ENCODE data around the gene PPP4C. TPM values are rescaled to one million over a fixed set of nuclear protein-coding genes. Genes with fewer than 3 reads are reported as not detected.

Gene PPP4C
- total and polyA plus RNA-seq, 2 of the 8 experiments (the other 6 are each of a cell fraction or from before 2014, with no cell fraction given), result 148 to 298 TPM

GRCh38 chr16:30030841-30031413 is 44.9 kb upstream of the PPP4C start, which contains the start of gene TLCD3B:
Gene TLCD3B (minus strand): TSS chr16:30031271. CDS start chr16:30030527, 744 bp downstream.
- H3K27me3 ChIP-seq (replicated peaks in 1 of 4; ENCODE audit: control insufficient read depth in 3 of 4, extremely low read depth in 1 of 4, insufficient read depth in 3 of 4, low read length in 3 of 4), result peaks cover 0 to 14% (median 5%) of the 10 kb centered on the region in 4 experiments; a peak in 2 of 7 replicates
- no peak for FAIRE-seq
- H3K4me1 ChIP-seq (replicated peaks in 1 of 4; ENCODE audit: control insufficient read depth in 3 of 4, insufficient read depth in 4 of 4, low read length in 3 of 4), result peaks cover 0 to 26% (median 19%) of the 10 kb centered on the region in 4 experiments; a peak in 6 of 7 replicates
- no peak within 1 kb of the TSS for H2BK120ac ChIP-seq (replicated peaks; ENCODE audit: low read depth, low read length)
- peak within 1 kb of the TSS; percentile 65 for H3K4ac ChIP-seq (replicated peaks; ENCODE audit: insufficient read length, low read depth, low read length)
- peak within 1 kb of the TSS; percentile 81 for H4K5ac ChIP-seq (ENCODE audit: insufficient read length, low read depth, low read length)
- peaks cover 12 to 16% of the 10 kb centered on the region in 2 experiments for H4K20me1 ChIP-seq (replicated peaks in 1 of 2; ENCODE audit: control insufficient read depth in 1 of 2, insufficient read depth in 2 of 2, low read length in 2 of 2)
- no peaks in the 10 kb centered on the region for H3K79me2 ChIP-seq (ENCODE audit: control insufficient read depth in 1 of 2, insufficient read depth in 2 of 2, low read length in 2 of 2)
- peak within 1 kb of the TSS in 3 of 4 experiments; percentile 25 to 58 (median 52); a peak in 3 of 7 replicates for H3K9ac ChIP-seq (replicated peaks in 1 of 4; ENCODE audit: extremely low read depth in 1 of 4, low read depth in 3 of 4, low read length in 3 of 4)
- peaks cover 10% of the 10 kb centered on the region; the same call in 1 of the 2 replicates for H3K23me2 ChIP-seq (ENCODE audit: low read depth, low read length)
- H4K91ac ChIP-seq (replicated peaks; ENCODE audit: insufficient read length, low read length), result peak within 1 kb of the TSS; percentile 52
- H2AK5ac ChIP-seq (ENCODE audit: low read depth, low read length), result no peak within 1 kb of the TSS; the same call in 1 of the 2 replicates
- no peak within 1 kb of the TSS for H3K23ac ChIP-seq (ENCODE audit: insufficient read length)
- peak within 1 kb of the TSS; percentile 46 to 90 (median 55) for H3K4me3 ChIP-seq (ENCODE audit: extremely low read depth in 1 of 4, insufficient read depth in 2 of 4, low read depth in 3 of 4, low read length in 4 of 4)
- ChIA-PET CTCF (ENCODE audit: partially characterized antibody) (interaction anchor here (0.6 to 3.0 kb wide), 34 partner anchors 8 to 1057 kb away, joined by 3 to 23 read pairs (median 8); partner anchors contain the start of genes ASPHD1, C16orf92, KCTD13 and PAGR1), POLR2A (ENCODE audit: partially characterized antibody) (interaction anchor here (0.6 to 4.2 kb wide), 20 partner anchors 10 to 331 kb away, joined by 3 to 25 read pairs (median 4); partner anchors contain the start of genes ALDOA, ASPHD1, DOC2A and KIF22)
- no peaks in the 10 kb centered on the region for H3K9me3 ChIP-seq (ENCODE audit: insufficient read depth in 2 of 2, low read depth in 1 of 2, low read length in 1 of 2)
- DNase-seq (ENCODE audit: low read depth in 1 of 2, low spot score in 2 of 2), result peak in 1 of 2 experiments; percentile 76
- peak within 1 kb of the TSS; percentile 84 to 96 for H3K4me2 ChIP-seq (ENCODE audit: insufficient read depth in 1 of 2, low read depth in 2 of 2, low read length in 2 of 2)
- H3K36me3 ChIP-seq (ENCODE audit: control insufficient read depth in 2 of 4, insufficient read depth in 4 of 4, low read length in 3 of 4), result peaks cover 0 to 4% (median 0%) of the 10 kb centered on the region in 4 experiments; a peak in 2 of 8 replicates
- H3K27ac ChIP-seq (ENCODE audit: low read depth, low read length), result no peak within 1 kb of the TSS
- peak; percentile 53 for TF ChIP-seq ASH2L (IDR thresholded peaks at IDR 0.05; ENCODE audit: low read length)
- TF ChIP-seq KDM4A (IDR thresholded peaks at IDR 0.05; ENCODE audit: low read depth, low read length, severe bottlenecking), result peak; percentile 16
- TF ChIP-seq TEAD4 (IDR thresholded peaks at IDR 0.05; ENCODE audit: low read depth, low read length), result no peak
- 0 out of 2 replicates have a peak, but pooled peaks have one; percentile 4 for TF ChIP-seq CREB1 (IDR thresholded peaks at IDR 0.05)
- TF ChIP-seq SP2 (IDR thresholded peaks at IDR 0.05; ENCODE audit: low read length), result no peak
- TF ChIP-seq SP1 (IDR thresholded peaks at IDR 0.05; ENCODE audit: low read depth, low read length), result 0 out of 2 replicates have a peak, but pooled peaks have one; percentile 10
- no peak for TF ChIP-seq FOSL1 (IDR thresholded peaks at IDR 0.05; ENCODE audit: insufficient read depth, low read depth, low read length)
- peak in 1 of 2 experiments; percentile 39; a peak in 1 of 4 replicates for TF ChIP-seq SIN3A (conservative IDR thresholded peaks at IDR 0.05 in 1 of 2, IDR thresholded peaks at IDR 0.05 in 1 of 2; ENCODE audit: low read depth in 1 of 2, low read length in 2 of 2)
- 0 out of 2 replicates have a peak, but pooled peaks have one; percentile 27 for TF ChIP-seq SUZ12 (IDR thresholded peaks at IDR 0.05; ENCODE audit: low read length)
- no CpG with 5 or more reads among the region's 27 CpGs for WGBS, 2 experiments (ENCODE audit: extremely low coverage in 1 of 2, insufficient coverage in 1 of 2, insufficient read length in 1 of 2, insufficient replicate concordance in 2 of 2, low coverage in 1 of 2, low lambda C conversion rate in 2 of 2, missing lambda C conversion rate in 1 of 2)
- peak within 1 kb of the TSS; percentile 99 for H2BK20ac ChIP-seq (ENCODE audit: low read length)
- peak within 1 kb of the TSS; percentile 37 for H3K14ac ChIP-seq (ENCODE audit: insufficient read length)
- peak within 1 kb of the TSS; percentile 75; the same call in 1 of the 2 replicates for H2BK12ac ChIP-seq (ENCODE audit: low read depth, low read length)
- H4K8ac ChIP-seq (ENCODE audit: extremely low read depth, insufficient read depth, low read length), result peak within 1 kb of the TSS; percentile 78
- no peak within 1 kb of the TSS for H3K56ac ChIP-seq (replicated peaks; ENCODE audit: insufficient read length, low read depth, low read length)
- H2BK5ac ChIP-seq (ENCODE audit: low read depth, low read length), result peak within 1 kb of the TSS; percentile 56; the same call in 1 of the 2 replicates
- peak within 1 kb of the TSS; percentile 50; the same call in 1 of the 2 replicates for H2AFZ ChIP-seq (ENCODE audit: low read length)
- H2BK15ac ChIP-seq (ENCODE audit: low read length), result peak within 1 kb of the TSS; percentile 95; the same call in 1 of the 2 replicates
- peaks cover 5% of the 10 kb centered on the region; the same call in 1 of the 2 replicates for H3K79me1 ChIP-seq (ENCODE audit: low read depth, low read length)
- H3K18ac ChIP-seq (ENCODE audit: extremely low read depth, low read length), result peak within 1 kb of the TSS; percentile 97
